Mesothelial cell of epicardium (in vitro differentiated cells): ENCODE measurements around the gene ABR. TPM values are rescaled to one million over a fixed set of nuclear protein-coding genes. Genes with fewer than 3 reads are reported as not detected.
A peak's percentile ranks its signal among the peaks of the same experiment; 100 is the strongest.
"Not testable (repeated sequence)": the region's sequence is repeated elsewhere in the genome, so short reads cannot be mapped to it uniquely, and the experiment has no call there.

Source experiments
- DNase-seq, 2 experiments: peaks; one replicate each; pipeline ENCODE4 v3.0.0; 2021; ENCODE audit warnings: low spot score in 2 of 2; ENCODE audit not compliant: unreplicated experiment in 2 of 2
- H3K27ac Mint-ChIP-seq: 2 replicates; pipeline ENCODE4 v1.8.0; 2021; ENCODE audit warnings: mixed read lengths
- H3K27me3 Mint-ChIP-seq: 2 replicates; pipeline ENCODE4 v1.8.0; 2021; ENCODE audit warnings: low read depth, mixed read lengths
- H3K36me3 Mint-ChIP-seq: 2 replicates; pipeline ENCODE4 v1.8.0; 2021; ENCODE audit warnings: mixed read lengths
- H3K4me1 Mint-ChIP-seq: 2 replicates; pipeline ENCODE4 v1.8.0; 2021; ENCODE audit warnings: mixed read lengths
- H3K4me3 Mint-ChIP-seq: 2 replicates; pipeline ENCODE4 v1.8.0; 2021; ENCODE audit warnings: mild to moderate bottlenecking, moderate library complexity, mixed read lengths
- H3K9me3 Mint-ChIP-seq: 2 replicates; pipeline ENCODE4 v1.8.0; 2021; ENCODE audit warnings: mixed read lengths
- CTCF ChIP-seq: fragments of 200-600 bp; sonication (generic); IDR thresholded peaks from one replicate; pipeline ENCODE4 v1.5.0; 2021; ENCODE audit warnings: antibody characterized with exemption; ENCODE audit not compliant: unreplicated experiment
- total RNA-seq: library from RNA; stranded (reverse); gene quantifications from 3 replicates; pipeline ENCODE4 v1.2.1, GENCODE V29; 2021

ABR gene
- total RNA-seq, 1 donor from 2014 or later: 70.1 TPM

DNA sequence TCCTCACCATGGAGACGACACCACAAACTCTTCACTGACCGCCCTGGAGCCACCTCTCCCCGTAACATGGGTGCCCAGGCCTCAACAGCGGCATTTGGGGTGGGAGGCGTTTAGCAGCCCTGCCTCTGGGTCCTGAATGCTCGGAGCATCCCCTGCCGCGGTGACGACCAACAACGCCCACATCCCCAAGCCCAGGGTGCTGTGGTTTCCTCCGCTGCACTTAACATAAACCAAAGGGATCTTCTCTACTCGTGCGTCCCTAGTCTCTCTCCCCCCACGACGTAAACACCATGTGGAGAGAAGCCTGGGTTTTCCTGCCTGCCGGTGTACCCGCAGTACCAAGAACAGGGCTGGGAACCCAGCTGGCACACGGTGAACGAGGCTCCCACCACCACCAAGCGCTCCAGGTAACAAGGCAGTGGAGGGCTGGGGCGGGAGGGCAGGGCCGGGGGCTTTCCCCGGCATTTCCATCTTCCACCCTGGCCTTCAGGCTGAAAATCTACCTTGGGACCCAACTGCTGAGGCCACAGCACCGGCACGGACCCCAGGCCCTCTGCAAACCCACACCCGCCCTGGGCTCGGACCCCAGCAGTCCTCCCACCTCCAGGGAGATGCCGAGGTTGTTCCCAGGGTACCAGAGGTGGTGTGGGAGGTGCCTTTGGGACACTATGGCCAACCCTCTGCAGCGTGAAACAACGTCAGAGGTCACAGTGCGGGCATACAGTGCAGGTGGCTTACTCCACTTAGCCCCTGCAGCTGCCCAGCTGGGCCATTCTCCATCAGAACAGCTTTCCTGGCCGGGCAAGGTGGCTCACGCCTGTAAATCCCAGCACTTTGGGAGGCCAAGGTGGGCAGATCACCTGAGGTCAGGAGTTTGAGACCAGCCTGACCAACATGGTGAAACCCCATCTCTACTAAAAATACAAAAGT, 128.5 kb downstream of the ABR start:
- DNase-seq: no peak
- peaks cover 20% of the 10 kb centered on the region for H3K4me1 Mint-ChIP-seq
- H3K9me3 Mint-ChIP-seq: no peaks in the 10 kb centered on the region
- H3K36me3 Mint-ChIP-seq: peaks cover 8% of the 10 kb centered on the region
- H3K27me3 Mint-ChIP-seq: no peaks in the 10 kb centered on the region
- H3K4me3 Mint-ChIP-seq: no peak overlapping the region
- no peak overlapping the region for H3K27ac Mint-ChIP-seq
- no peak for TF ChIP-seq CTCF

- Mint-ChIP-seq H3K27ac (no peak overlapping the region), H3K4me1 (peaks cover 22% of the 10 kb centered on the region), H3K36me3 (peaks cover 8% of the 10 kb centered on the region), H3K9me3 (no peaks in the 10 kb centered on the region), H3K27me3 (no peaks in the 10 kb centered on the region), H3K4me3 (no peak overlapping the region)
- no peak for TF ChIP-seq CTCF
- no peak for DNase-seq
These were observed 129.4 kb downstream of the ABR start for GRCh38 chr17:1050246-1050995.

- Mint-ChIP-seq H3K9me3 (no peaks in the 10 kb centered on the region), H3K4me1 (peaks cover 28% of the 10 kb centered on the region), H3K27ac (no peak overlapping the region), H3K27me3 (no peaks in the 10 kb centered on the region), H3K4me3 (no peak overlapping the region), H3K36me3 (peaks cover 11% of the 10 kb centered on the region)
- DNase-seq: no peak
- TF ChIP-seq CTCF: no peak
These were observed 130.1 kb downstream of the ABR start for GRCh38 chr17:1049446-1050225.

GRCh38 chr17:1048516-1049115, 131.2 kb downstream of the ABR start:
- H3K27ac Mint-ChIP-seq: peak overlapping the region; percentile 39
- H3K4me1 Mint-ChIP-seq: peaks cover 29% of the 10 kb centered on the region
- H3K4me3 Mint-ChIP-seq, DNase-seq, H3K9me3 Mint-ChIP-seq, H3K27me3 Mint-ChIP-seq: not testable (repeated sequence)
- H3K36me3 Mint-ChIP-seq: peaks cover 12% of the 10 kb centered on the region

DNA sequence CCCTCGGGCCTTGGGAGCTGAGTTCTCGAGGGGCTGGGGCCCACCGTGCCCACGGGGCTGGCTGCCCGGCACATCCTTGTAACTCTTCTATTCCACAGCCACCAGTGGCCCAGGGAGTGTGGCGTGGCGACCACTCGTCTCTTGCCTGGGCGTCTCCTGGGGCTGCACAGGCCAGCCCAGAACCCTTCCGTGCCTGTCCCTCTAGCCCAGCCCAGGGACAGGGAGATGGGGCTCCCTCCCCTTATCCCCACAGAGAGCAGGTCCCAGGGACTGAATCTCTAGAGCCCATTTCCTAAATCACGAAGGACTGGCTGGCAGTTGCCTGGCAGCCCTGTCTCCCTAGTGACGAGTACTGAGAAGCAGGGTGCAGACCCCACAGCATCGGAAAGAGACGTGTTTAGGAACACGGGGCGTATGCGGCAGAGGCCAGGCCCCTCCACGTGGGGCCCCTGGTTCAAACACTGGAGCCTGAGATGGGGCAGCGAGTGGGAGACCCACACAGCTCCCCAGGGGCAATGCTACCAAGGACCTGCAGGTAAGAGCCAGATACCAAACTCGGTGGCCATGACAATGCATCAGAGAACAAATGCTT, 131.8 kb downstream of the ABR start:
- peak overlapping the region; percentile 95 for H3K27ac Mint-ChIP-seq
- peak overlapping the region; percentile 15 for H3K4me3 Mint-ChIP-seq
- peaks cover 29% of the 10 kb centered on the region for H3K4me1 Mint-ChIP-seq
- no peaks in the 10 kb centered on the region for H3K9me3 Mint-ChIP-seq
- no peak for DNase-seq
- no peaks in the 10 kb centered on the region for H3K27me3 Mint-ChIP-seq
- H3K36me3 Mint-ChIP-seq: peaks cover 12% of the 10 kb centered on the region
- TF ChIP-seq CTCF: no peak
